ENCODE results near the gene HTR1D. TPM values are rescaled to one million over a fixed set of nuclear protein-coding genes. Genes with fewer than 3 reads are reported as not detected.
"Not testable (repeated sequence)": the region's sequence is repeated elsewhere in the genome, so short reads cannot be mapped to it uniquely, and the experiment has no call there.

HTR1D gene
- under 1 TPM in 2 of 4 donors, not detected in 2; 0.14 to 0.20 TPM for total RNA-seq

GRCh38 chr1:23217421-23218115 lies at the start of gene HTR1D:
Gene HTR1D, minus strand, starts transcription at chr1:23217502. Its CDS starts 23,283 bp downstream, at chr1:23194219.
- Histone ChIP-seq H3K27ac (no peak within 1 kb of the TSS), H3K36me3 (no peaks in the 10 kb centered on the region), H3K9me3 (no peaks in the 10 kb centered on the region), H3K4me1 (peaks cover 0 to 15% (median 12%) of the 10 kb centered on the region in 4 donors), H3K27me3 (peaks cover 63% of the 10 kb centered on the region), H3K4me3 (peak within 1 kb of the TSS in 3 of 4 donors; percentile 41 to 53 (median 52))
- peak; percentile 14 for DNase-seq
- intact Hi-C loops (cut with DNase I; ENCODE audit: low total_unique reads): no loop called here
- WGBS, 2 donors (ENCODE audit: low coverage in 1 of 2): 3 to 4% methylated on average over 13 to 37 of the region's 45 CpGs
- TF ChIP-seq POLR2AphosphoS5 (IDR thresholded peaks at IDR 0.05) (no peak), EP300 (IDR thresholded peaks at IDR 0.05; ENCODE audit: low read depth) (no peak), CTCF (IDR thresholded peaks at IDR 0.05) (no peak), POLR2A (IDR thresholded peaks at IDR 0.05) (no peak)
- in situ Hi-C loops (cut with MboI; ENCODE audit: low pct_ligation_motif_present in 1 of 4, low pct_unique_long_range_greater_than_20kb in 1 of 4, low sequenced_read_pairs in 3 of 4): no loop called here

GRCh38 chr1:23263380-23263887 lies 46.1 kb upstream of the HTR1D start:
- H3K27ac ChIP-seq: no peak overlapping the region
- H3K9me3 ChIP-seq: no peaks in the 10 kb centered on the region
- H3K27me3 ChIP-seq: no peaks in the 10 kb centered on the region
- TF ChIP-seq CTCF (IDR thresholded peaks at IDR 0.05) (no peak), POLR2A (IDR thresholded peaks at IDR 0.05) (no peak), EP300 (IDR thresholded peaks at IDR 0.05; ENCODE audit: low read depth) (no peak), POLR2AphosphoS5 (IDR thresholded peaks at IDR 0.05) (no peak)
- DNase-seq: no peak
- intact Hi-C loops (cut with DNase I; ENCODE audit: low total_unique reads): loop anchor here (5.0 kb wide), 1 partner anchor 1691 kb away; no protein-coding TSS in a partner anchor
- no peaks in the 10 kb centered on the region for H3K4me1 ChIP-seq
- WGBS, 2 donors (ENCODE audit: low coverage in 1 of 2): 34 to 78% methylated on average over 2 to 3 of the region's 3 CpGs
- H3K36me3 ChIP-seq: no peaks in the 10 kb centered on the region
- H3K4me3 ChIP-seq: no peak overlapping the region
- in situ Hi-C loops (cut with MboI; ENCODE audit: low pct_ligation_motif_present in 1 of 4, low pct_unique_long_range_greater_than_20kb in 1 of 4, low sequenced_read_pairs in 3 of 4): no loop called here

GRCh38 chr1:23258082-23258481 lies 40.8 kb upstream of the HTR1D start:
- in situ Hi-C loops (cut with MboI; ENCODE audit: low pct_ligation_motif_present in 1 of 4, low pct_unique_long_range_greater_than_20kb in 1 of 4, low sequenced_read_pairs in 3 of 4); intact Hi-C loops (cut with DNase I; ENCODE audit: low total_unique reads); H3K27ac ChIP-seq; H3K36me3 ChIP-seq; H3K4me1 ChIP-seq; H3K27me3 ChIP-seq; H3K4me3 ChIP-seq; DNase-seq; H3K9me3 ChIP-seq: not testable (repeated sequence)
- 53% methylated on average over 1 of the region's 2 CpGs; no CpG with 5 or more reads in 1 of the 2 donors for WGBS, 2 donors (ENCODE audit: low coverage in 1 of 2)

- DNase-seq; H3K36me3 ChIP-seq; in situ Hi-C loops (cut with MboI; ENCODE audit: low pct_ligation_motif_present in 1 of 4, low pct_unique_long_range_greater_than_20kb in 1 of 4, low sequenced_read_pairs in 3 of 4); intact Hi-C loops (cut with DNase I; ENCODE audit: low total_unique reads); H3K27me3 ChIP-seq; H3K4me3 ChIP-seq; H3K4me1 ChIP-seq; H3K9me3 ChIP-seq; H3K27ac ChIP-seq: not testable (repeated sequence)
- 73% methylated on average over 6 of the region's 34 CpGs; no CpG with 5 or more reads in 1 of the 2 donors for whole genome bisulfite sequencing, 2 donors (ENCODE audit: low coverage in 1 of 2)
Observed at GRCh38 chr1:23257371-23257770, 40.1 kb upstream of the HTR1D start.

- Histone ChIP-seq H3K27me3 (no peaks in the 10 kb centered on the region), H3K9me3 (no peaks in the 10 kb centered on the region), H3K27ac (no peak overlapping the region), H3K4me1 (peaks cover 0 to 2% (median 0%) of the 10 kb centered on the region in 4 donors), H3K36me3 (no peaks in the 10 kb centered on the region), H3K4me3 (no peak overlapping the region)
- TF ChIP-seq POLR2A (IDR thresholded peaks at IDR 0.05) (no peak), CTCF (IDR thresholded peaks at IDR 0.05) (no peak), POLR2AphosphoS5 (IDR thresholded peaks at IDR 0.05) (no peak), EP300 (IDR thresholded peaks at IDR 0.05; ENCODE audit: low read depth) (no peak)
- DNase-seq: no peak
- intact Hi-C loops (cut with DNase I; ENCODE audit: low total_unique reads) (no loop called here), in situ Hi-C loops (cut with MboI; ENCODE audit: low pct_ligation_motif_present in 1 of 4, low pct_unique_long_range_greater_than_20kb in 1 of 4, low sequenced_read_pairs in 3 of 4) (no loop called here)
- WGBS, 2 donors (ENCODE audit: low coverage in 1 of 2): 88 to 100% methylated on average over 3 to 5 of the region's 5 CpGs
Observed at GRCh38 chr1:23254584-23254983, 37.3 kb upstream of the HTR1D start.

Data from transverse colon (tissue), 4 donors.